Immature natural killer cell (primary cell): ENCODE data around the gene OTOG. TPM values are rescaled to one million over a fixed set of nuclear protein-coding genes. Genes with fewer than 3 reads are reported as not detected.

Experiments
- DNase-seq, 3 donors: peaks; one replicate each; pipeline ENCODE4 v3.0.0; 2022; ENCODE audit warnings: mixed read lengths in 1 of 3
- H3K27ac Mint-ChIP-seq, 6 donors: one replicate each; pipeline ENCODE4 v1.8.0; 2020; ENCODE audit warnings: mixed read lengths in 6 of 6, mild to moderate bottlenecking in 5 of 6, inconsistent platforms in 4 of 6, moderate library complexity in 3 of 6
- H3K27me3 Mint-ChIP-seq, 3 donors: one replicate each; pipeline ENCODE4 v1.8.0; 2020 to 2021; ENCODE audit warnings: low read depth in 3 of 3, mild to moderate bottlenecking in 3 of 3, mixed read lengths in 3 of 3, moderate library complexity in 3 of 3, inconsistent platforms in 1 of 3
- H3K36me3 Mint-ChIP-seq, 3 donors: one replicate each; pipeline ENCODE4 v1.8.0; 2020; ENCODE audit warnings: mixed read lengths in 3 of 3, inconsistent platforms in 2 of 3, mild to moderate bottlenecking in 2 of 3
- H3K4me1 Mint-ChIP-seq, 2 donors: one replicate each; pipeline ENCODE4 v1.8.0; 2020; ENCODE audit warnings: inconsistent platforms in 2 of 2, mild to moderate bottlenecking in 2 of 2, mixed read lengths in 2 of 2, moderate library complexity in 1 of 2
- H3K4me3 Mint-ChIP-seq, 5 donors: one replicate each; pipeline ENCODE4 v1.8.0; 2020; ENCODE audit warnings: mild to moderate bottlenecking in 5 of 5, mixed read lengths in 5 of 5, inconsistent platforms in 3 of 5, moderate library complexity in 3 of 5
- H3K9me3 Mint-ChIP-seq, 6 donors: one replicate each; pipeline ENCODE4 v1.8.0; 2020; ENCODE audit warnings: mild to moderate bottlenecking in 6 of 6, mixed read lengths in 6 of 6, inconsistent platforms in 4 of 6, moderate library complexity in 3 of 6
- polyA plus RNA-seq, 3 donors: library from polyadenylated mRNA; unstranded; fragments of 300-500 nt; fragmentation: Illumina TruSeq; gene quantifications; one replicate each; pipeline ENCODE4 v1.2.3, GENCODE V29; 2021

The OTOG gene
- polyA plus RNA-seq, 3 donors from 2014 or later, result not detected

- Mint-ChIP-seq H3K36me3 (no peaks in the 10 kb centered on the region), H3K9me3 (no peaks in the 10 kb centered on the region), H3K4me3 (no peak overlapping the region), H3K4me1 (no peaks in the 10 kb centered on the region), H3K27ac (no peak overlapping the region), H3K27me3 (peaks cover 0 to 7% (median 4%) of the 10 kb centered on the region in 3 donors)
- peak; percentile 27 to 43 (median 29) for DNase-seq
Observed at GRCh38 chr11:17598700-17599459, 51.8 kb downstream of the OTOG start.

DNA sequence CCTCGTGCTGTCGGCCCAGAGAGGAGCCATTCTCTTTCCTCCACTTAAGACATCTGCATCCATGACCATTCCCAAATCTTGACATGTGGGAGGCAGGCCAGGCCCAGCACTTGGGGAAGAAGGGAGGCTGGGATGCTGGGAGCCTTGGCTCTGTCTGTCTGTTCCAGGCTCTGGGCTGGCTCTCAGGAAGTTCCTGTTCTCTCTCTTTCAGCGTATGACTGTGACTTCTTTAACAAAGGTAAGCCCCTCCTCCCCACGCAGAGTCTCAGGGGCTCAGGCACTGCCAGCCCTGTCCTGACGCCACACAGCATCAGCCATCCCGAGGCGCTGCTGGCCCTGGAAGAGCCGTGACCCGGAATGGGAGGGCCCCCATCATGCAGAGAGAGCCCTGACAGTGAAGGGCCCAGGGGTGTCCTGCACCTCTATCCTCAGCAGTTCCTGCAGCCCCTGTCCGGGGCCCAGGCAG, 52.4 kb downstream of the OTOG start:
- Mint-ChIP-seq H3K9me3 (no peaks in the 10 kb centered on the region), H3K27ac (no peak overlapping the region), H3K4me3 (no peak overlapping the region), H3K27me3 (peaks cover 0 to 4% (median 4%) of the 10 kb centered on the region in 3 donors), H3K36me3 (no peaks in the 10 kb centered on the region), H3K4me1 (no peaks in the 10 kb centered on the region)
- no peak for DNase-seq

DNA sequence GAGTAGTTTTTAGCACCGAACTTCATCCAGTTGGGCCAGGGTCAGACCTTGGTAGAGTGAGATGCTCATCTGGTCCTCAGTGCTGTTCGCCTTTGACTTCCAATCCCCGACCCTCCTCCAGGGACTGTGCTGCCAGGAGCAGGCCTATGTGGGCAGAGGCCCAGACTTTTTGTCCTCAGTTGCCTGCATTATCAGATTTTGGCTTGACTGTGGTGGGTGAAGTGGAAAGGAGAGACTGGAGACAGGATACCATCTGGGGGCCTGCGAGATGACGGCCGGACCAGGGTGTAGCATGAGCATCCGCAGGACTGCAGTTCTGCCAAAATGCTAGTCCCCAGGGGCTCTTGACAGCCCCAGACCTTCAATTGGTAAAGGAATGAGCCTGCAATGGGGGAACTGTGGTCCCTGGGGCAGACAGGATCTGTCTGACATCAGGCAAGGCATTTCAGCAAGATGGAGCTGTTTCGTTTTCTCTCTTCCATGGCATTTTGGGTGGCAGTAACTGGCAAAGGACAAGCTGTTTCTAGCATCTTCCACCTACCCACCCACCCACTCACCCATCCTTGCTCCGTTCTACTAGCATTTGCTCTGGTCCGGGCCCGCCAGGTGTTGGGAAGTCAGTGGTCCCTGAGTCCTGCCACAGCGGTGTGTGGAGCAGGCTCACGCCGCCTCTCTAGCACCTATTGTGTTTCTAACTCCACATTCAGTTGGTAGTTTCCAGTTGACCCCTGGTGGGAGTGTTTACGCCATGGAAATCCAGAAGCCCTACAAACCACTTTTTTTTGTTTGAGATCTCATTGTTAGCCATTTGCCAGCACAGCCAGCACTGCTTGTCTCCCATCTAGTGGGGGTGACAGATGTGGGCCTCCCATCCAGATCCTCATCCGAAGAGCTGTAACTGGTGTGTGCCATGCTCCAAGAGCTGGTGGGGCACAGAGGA, 53.5 kb downstream of the OTOG start:
- H3K27ac Mint-ChIP-seq, result no peak overlapping the region

GRCh38 chr11:17601256-17601671, 54.2 kb downstream of the OTOG start:
- no peak overlapping the region for H3K27ac Mint-ChIP-seq

More for the DNA sequence above, 53.5 kb downstream of the OTOG start:
- peaks cover 0 to 7% (median 4%) of the 10 kb centered on the region in 3 donors for H3K27me3 Mint-ChIP-seq
- H3K4me1 Mint-ChIP-seq, result no peaks in the 10 kb centered on the region
- DNase-seq, result no peak
- H3K4me3 Mint-ChIP-seq, result no peak overlapping the region
- H3K36me3 Mint-ChIP-seq, result no peaks in the 10 kb centered on the region
- H3K9me3 Mint-ChIP-seq, result no peaks in the 10 kb centered on the region

GRCh38 chr11:17601676-17602075, 54.6 kb downstream of the OTOG start:
- no peaks in the 10 kb centered on the region for H3K9me3 Mint-ChIP-seq
- no peak for DNase-seq
- H3K4me1 Mint-ChIP-seq, result no peaks in the 10 kb centered on the region
- H3K4me3 Mint-ChIP-seq, result no peak overlapping the region
- H3K27ac Mint-ChIP-seq, result no peak overlapping the region
- no peaks in the 10 kb centered on the region for H3K36me3 Mint-ChIP-seq
- H3K27me3 Mint-ChIP-seq, result peaks cover 0 to 7% (median 5%) of the 10 kb centered on the region in 3 donors

More at GRCh38 chr11:17601256-17601671, 54.2 kb downstream of the OTOG start:
- Mint-ChIP-seq H3K4me1 (no peaks in the 10 kb centered on the region), H3K9me3 (no peaks in the 10 kb centered on the region), H3K27me3 (peaks cover 0 to 7% (median 5%) of the 10 kb centered on the region in 3 donors), H3K4me3 (no peak overlapping the region), H3K36me3 (no peaks in the 10 kb centered on the region)
- no peak for DNase-seq

DNA sequence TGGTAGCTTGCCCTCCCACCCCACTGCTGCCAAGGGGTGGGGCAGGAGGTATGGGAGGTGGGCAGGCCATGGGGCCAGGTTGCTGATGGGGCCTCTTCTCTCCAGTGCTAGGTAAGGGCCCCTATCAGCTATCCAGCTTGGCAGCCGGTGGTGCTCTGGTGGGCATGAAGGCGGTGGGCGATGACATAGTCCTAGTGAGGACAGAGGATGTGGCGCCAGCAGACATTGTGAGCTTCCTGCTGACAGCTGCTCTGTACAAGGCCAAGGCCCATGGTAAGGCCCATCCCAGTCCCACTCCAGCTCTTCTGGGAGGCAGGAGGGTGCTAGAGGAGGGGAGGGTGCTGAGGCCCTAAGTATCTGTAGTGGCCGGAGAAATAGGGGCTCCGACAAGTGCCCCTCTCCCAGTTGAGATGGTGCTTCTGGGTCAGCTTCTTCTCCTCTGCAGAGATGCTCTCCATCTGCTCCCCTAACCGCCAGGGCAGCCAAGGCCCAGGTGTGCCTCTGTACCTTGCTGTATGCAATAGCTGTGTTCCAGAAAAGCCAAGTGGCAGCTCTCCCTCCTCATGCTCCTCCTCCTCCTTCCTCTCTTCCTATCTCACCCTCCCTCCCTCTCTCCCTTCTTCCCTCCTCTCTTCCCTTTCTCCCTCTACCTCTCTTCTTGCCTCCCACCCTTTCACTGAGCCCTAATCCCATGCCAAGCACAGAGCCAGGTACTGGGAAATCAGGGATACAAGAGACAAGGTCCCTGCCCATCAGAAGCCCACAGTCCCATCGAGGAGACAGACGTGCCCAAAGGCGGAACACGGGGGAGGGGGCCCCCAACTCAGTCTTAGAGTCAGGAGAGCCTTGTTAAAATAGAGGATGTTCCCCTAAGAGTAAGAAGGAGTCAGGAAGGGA, 55.3 kb downstream of the OTOG start:
- Mint-ChIP-seq H3K27ac (no peak overlapping the region), H3K36me3 (no peaks in the 10 kb centered on the region), H3K4me3 (no peak overlapping the region), H3K4me1 (no peaks in the 10 kb centered on the region), H3K27me3 (peaks cover 0 to 7% (median 5%) of the 10 kb centered on the region in 3 donors), H3K9me3 (no peaks in the 10 kb centered on the region)
- DNase-seq, result no peak

DNA sequence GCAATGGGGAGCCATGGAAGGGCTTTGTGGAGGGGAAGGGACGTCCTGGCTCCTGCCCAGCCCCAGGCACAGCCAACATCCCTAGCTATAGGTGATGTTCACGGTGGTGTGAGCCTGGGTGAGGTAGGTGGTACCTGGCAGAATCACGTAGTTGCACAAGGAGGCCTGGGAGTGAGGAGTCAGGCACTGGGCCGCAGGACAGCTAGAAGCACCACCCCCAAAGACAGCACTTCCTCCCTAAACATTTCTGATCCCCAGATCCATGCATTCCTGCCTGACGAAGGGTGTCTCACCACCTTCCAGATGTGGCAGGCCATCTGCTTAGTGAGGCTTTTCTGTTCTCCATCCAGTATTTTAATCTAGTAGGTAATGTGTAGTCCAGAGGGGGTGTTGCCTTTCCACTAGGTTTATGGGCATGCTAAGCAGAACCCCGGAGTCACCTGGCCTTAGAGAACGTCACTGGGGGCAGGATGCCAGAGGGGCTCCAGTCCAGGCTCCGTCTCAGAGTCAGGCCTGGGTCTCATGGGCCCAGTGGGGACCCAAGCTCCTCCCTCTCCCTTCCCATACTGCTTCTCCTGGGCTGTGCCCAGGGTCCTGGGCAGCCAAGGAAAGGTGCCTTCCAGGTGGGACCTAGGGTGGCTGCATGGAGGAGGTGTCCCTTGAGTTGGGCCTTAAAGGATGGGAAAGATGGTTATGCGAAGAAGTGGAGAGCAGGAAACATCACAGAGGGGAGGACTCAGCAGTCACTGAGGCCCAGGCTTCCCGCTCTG, 56.2 kb downstream of the OTOG start:
- H3K9me3 Mint-ChIP-seq, result no peaks in the 10 kb centered on the region
- no peaks in the 10 kb centered on the region for H3K4me1 Mint-ChIP-seq
- no peak for DNase-seq
- no peaks in the 10 kb centered on the region for H3K36me3 Mint-ChIP-seq
- peaks cover 0 to 7% (median 5%) of the 10 kb centered on the region in 3 donors for H3K27me3 Mint-ChIP-seq
- no peak overlapping the region for H3K27ac Mint-ChIP-seq
- H3K4me3 Mint-ChIP-seq, result no peak overlapping the region

DNA sequence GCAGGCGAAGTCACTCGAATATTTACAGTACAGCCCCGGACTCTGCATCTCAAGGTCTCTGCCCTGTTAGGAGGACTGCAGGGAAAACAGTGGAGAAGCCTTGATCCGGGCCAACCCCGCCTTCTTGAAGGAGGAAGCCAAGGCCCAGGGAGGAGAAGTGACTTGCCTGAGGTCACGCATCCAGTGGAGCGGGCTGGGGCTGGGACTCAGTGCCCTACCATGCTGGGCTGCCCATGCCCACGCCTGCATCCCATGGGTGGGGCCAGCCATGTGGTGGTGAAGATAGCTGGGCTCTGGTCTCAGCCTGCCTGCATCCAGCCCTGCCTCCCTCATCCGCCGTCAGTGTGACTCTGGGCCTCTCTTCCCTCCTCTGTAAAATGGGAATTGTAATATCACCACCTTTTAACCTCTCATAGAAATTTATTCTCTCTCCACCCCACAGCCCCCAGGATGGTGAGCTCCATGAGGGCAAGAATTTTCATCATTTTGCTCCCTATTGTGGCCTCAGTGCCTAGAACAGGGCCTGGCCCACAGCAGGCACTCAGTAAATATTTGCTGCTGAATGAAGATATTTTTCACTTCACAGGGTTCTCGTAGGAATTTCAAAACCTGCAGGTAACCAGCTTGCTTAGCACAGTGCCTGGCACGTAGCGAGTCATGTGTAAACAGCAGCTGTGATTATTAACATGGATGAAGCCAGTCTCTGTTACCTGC, 57.3 kb downstream of the OTOG start:
- Mint-ChIP-seq H3K4me3 (no peak overlapping the region), H3K36me3 (no peaks in the 10 kb centered on the region), H3K9me3 (no peaks in the 10 kb centered on the region), H3K4me1 (no peaks in the 10 kb centered on the region), H3K27me3 (peaks cover 0 to 5% (median 2%) of the 10 kb centered on the region in 3 donors), H3K27ac (no peak overlapping the region)
- DNase-seq, result no peak

DNA sequence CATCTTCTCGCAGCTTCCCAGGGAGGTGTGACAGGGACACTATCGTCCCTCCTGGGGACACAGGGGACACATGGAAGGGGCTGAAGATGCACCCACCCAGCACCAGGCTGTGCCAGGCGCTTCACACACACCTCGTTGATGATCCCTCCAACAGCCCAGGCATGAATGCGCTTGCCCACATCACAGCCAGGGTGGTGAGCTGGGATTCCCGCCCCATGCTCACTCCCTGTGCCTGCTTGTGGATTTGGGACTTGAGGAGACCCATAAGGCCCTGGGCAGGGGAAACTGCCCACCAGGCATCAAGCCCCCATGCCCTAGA, 57.8 kb downstream of the OTOG start:
- no peak overlapping the region for H3K4me3 Mint-ChIP-seq
- H3K36me3 Mint-ChIP-seq, result no peaks in the 10 kb centered on the region
- no peaks in the 10 kb centered on the region for H3K4me1 Mint-ChIP-seq
- DNase-seq, result no peak
- H3K9me3 Mint-ChIP-seq, result no peaks in the 10 kb centered on the region
- H3K27me3 Mint-ChIP-seq, result peaks cover 0 to 5% (median 2%) of the 10 kb centered on the region in 3 donors
- H3K27ac Mint-ChIP-seq, result no peak overlapping the region

DNA sequence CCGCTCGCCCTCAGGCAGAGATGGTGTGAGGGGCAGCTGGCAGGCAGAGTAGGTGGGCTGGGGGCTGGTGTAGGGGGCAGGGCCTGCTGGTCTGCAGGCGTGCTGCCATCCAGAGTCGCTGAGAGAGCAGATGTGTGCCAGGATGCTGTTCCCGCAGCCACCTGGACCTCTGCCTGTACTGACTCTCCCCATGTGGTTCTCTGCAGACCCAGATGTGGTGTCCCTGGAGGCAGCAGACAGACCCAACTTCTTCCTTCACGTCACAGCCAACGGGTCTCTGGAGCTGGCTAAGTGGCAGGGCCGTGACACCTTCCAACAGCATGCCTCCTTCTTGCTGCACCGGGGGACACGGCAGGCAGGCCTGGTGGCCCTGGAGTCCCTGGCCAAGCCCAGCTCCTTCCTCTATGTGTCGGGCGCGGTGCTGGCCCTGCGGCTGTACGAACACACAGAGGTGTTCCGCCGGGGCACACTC, 58.6 kb downstream of the OTOG start:
- Mint-ChIP-seq H3K36me3 (no peaks in the 10 kb centered on the region), H3K4me3 (no peak overlapping the region), H3K27me3 (peaks cover 0 to 3% (median 2%) of the 10 kb centered on the region in 3 donors), H3K9me3 (no peaks in the 10 kb centered on the region), H3K4me1 (no peaks in the 10 kb centered on the region), H3K27ac (no peak overlapping the region)
- DNase-seq, result no peak

- Mint-ChIP-seq H3K4me1 (no peaks in the 10 kb centered on the region), H3K27me3 (peaks cover 0 to 3% (median 2%) of the 10 kb centered on the region in 3 donors), H3K4me3 (no peak overlapping the region), H3K9me3 (no peaks in the 10 kb centered on the region), H3K27ac (no peak overlapping the region), H3K36me3 (no peaks in the 10 kb centered on the region)
- DNase-seq, result no peak
Observed at GRCh38 chr11:17606233-17607082, 59.4 kb downstream of the OTOG start.

DNA sequence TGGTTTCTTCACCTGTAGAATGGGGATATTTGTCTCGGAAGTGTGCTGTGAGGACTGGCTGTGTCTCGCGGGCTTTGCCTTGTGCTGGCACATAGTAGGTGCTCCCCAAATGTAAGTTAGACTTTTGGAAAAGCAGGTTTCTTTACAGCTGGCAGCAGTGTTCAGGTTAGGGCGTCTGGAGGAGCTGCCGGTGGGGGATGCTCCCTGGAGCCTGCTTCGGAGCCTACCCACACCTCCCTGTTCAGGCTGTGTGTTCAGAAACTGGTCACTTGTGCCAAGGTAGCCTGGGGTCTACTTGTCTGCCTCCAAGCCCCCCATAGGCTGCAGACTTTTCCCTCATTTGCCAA, 60.0 kb downstream of the OTOG start:
- no peaks in the 10 kb centered on the region for H3K9me3 Mint-ChIP-seq
- H3K4me1 Mint-ChIP-seq, result no peaks in the 10 kb centered on the region
- no peak overlapping the region for H3K27ac Mint-ChIP-seq
- H3K4me3 Mint-ChIP-seq, result no peak overlapping the region
- no peak for DNase-seq
- H3K36me3 Mint-ChIP-seq, result no peaks in the 10 kb centered on the region
- H3K27me3 Mint-ChIP-seq, result peaks cover 0 to 3% (median 2%) of the 10 kb centered on the region in 3 donors
